GM19455 (cell line): ENCODE measurements around the gene KLHL24.
"Not testable (repeated sequence)": the region's sequence is repeated elsewhere in the genome, so short reads cannot be mapped to it uniquely, and the experiment has no call there.

Experiments
- ATAC-seq: cut with Tn5 transposase; IDR thresholded peaks from one replicate; pipeline ENCODE4 v1.9.1; 2021; ENCODE audit not compliant: unreplicated experiment

KLHL24 gene

DNA sequence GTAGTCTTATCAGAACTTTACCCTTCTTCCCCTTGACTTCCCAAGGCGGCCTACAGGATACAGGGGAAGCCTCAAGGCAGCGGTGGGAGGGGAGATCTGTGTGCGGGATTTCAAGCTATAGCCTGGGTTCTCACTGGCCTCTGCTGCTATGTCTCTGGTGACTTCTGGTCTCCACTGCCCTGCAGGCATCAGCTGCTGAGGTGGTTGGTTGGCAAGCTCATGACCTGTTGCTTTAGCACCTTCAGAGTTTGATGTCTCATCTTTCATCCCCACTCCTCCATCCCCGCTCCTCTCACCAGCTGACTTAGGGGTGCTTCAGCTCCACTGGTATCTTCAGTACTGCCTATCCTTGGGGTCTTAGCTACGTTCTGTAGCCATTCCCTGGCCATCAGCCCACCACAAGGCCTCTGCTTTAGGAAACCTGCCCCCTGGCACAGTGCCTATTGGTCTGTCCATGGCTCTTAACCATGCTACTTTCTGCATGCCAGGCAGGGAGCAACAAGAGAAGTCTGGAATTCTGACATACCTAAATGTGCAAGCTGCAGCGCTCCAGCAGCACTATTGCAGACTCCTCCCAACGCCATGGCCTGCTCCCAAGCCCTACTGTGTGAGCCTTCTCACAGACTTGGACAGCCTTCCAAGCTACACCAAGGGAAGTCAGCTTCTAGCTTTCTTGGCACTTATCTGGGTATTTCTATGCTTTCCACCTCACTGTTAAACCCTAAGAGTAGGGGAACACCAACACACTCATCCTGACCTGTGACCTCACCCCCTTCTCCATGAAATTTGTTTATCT, 60.3 kb downstream of the KLHL24 start:
- no peak for ATAC-seq

DNA sequence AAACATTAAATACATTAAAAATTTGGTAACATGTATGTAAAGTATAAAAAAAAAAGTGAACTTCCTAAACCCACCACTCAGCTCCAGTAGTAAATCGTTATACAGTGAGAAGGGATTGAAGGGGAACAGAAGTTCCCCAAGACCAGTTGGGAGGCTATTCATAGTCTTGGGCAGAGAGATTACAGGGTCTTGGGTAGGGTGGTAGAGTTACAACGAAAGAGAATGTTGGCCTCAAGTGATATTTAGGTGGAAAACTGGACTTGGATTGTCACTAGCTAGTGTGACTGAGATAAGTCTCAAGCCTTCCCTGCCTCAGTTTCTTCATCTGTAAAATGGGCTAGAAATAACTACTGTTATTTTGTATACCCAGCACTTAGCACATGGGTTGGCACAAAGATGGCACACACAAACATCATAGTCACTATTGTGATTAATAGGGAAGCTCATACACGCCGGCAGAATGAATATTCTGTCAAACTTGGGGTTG, 61.7 kb downstream of the KLHL24 start:
- no peak for ATAC-seq

DNA sequence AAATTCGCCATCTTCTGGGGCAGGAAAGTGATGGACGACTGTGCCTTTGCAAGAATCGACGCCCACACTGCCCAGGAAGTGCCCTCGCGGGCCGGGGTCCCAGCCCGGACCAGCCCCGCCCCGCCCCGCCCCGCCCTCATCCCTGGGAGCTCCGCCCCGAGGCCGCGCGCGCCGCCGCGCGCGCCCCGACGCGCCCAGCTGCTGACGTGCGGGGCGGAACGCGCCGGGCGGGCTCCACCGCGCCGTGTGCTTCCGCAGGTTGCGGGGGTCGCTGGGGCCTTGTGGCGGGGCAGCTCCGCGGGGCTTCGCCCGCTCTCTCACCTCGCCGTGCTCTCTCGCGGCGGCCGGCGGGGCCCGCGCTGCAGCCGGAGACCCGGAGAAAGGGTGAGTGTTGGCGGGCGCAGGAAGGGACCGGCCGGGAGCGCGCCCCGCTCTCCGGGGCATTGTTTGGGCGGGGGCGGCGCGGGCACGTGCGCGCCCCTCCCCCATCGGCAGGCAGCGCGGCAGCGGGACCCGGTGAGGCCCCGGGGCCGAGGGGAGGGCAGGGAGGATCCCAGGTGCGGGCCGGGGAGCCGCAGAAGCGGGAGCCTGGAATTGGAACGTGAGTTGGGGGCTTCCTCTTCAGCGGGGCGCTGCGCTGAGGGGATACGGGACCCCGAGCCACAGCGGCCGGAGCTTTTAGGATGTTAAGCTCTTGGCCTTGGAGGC, 62.3 kb downstream of the KLHL24 start, which contains the start of gene YEATS2:
Gene YEATS2 (plus strand): TSS at position 188 of the 708 bp plus-strand sequence. CDS start 17,366 bp downstream, outside the sequence.
- ATAC-seq = peak; percentile 70

DNA sequence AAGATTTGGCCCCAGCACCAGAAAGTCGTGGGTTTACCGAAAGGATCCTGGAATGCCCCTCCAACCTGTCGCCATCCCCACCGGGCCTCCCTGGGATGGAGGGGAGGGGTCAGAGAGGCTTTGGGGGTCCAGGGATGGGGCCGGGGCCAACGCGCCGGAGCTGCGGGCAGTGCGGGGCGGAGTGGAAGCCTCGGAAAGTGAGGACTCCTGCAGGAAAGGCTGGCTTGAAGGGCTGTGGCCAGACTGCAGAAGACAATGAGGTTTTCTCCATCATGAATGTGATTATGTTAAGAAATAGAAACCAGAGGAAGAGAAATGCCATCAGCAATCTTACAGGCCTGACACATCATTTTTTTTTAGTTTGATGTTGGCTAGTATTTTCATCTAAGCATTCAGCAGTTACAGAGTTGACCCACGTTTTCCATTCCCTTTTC, 62.9 kb downstream of the KLHL24 start:
- peak; percentile 29 for ATAC-seq

DNA sequence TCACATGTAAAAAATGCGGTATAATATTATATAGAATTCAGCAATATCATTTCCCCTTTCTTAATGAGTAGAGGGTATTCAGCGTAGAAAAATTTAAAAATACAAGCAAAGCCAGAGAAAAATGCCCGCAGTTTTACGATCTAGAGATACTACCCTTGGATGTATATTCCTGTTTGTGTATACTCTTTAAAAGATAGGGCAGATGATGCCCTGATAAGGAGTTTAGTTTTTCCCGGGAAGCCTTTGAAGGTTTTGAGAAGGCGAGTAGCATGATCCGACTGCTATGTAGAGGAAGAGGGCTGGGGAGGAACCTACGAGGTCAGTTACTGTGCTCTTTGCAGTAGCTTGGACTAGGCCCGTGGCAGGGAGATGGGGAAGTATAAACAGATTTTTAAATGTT, 63.3 kb downstream of the KLHL24 start:
- no peak for ATAC-seq

DNA sequence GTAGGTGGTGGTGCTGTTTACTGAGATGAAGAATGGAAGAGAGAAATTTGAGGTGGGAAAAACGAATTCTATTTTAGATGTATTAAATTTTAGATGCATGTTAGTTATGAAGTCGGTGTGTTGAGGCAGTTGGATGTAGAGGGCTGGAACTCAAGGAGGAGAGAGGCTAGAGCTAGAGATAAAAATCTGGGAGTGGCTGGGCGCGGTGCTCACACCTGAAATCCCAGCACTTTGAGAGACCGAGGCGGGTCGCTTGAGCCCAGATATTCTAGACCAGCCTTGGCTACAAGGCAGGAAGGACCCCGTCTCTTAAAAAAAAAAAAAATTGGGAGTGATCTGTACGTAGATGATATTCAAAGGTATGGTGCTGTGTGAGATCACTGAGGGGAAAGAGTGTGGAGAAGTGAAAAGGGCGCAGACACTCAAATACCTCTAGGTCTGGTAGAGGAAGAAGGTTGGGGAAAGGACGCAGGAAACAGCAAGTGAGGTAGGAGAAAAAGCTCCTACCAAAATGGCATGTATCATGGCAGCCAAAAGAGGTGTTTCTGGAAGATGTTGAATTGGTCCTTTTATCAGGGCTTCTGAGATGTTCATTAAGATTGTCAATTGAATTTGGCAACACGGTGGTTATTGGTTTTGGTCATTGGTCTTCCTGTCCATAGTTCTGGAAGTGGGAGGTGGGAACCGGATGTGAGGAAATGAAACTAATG, 64.0 kb downstream of the KLHL24 start:
- no peak for ATAC-seq

DNA sequence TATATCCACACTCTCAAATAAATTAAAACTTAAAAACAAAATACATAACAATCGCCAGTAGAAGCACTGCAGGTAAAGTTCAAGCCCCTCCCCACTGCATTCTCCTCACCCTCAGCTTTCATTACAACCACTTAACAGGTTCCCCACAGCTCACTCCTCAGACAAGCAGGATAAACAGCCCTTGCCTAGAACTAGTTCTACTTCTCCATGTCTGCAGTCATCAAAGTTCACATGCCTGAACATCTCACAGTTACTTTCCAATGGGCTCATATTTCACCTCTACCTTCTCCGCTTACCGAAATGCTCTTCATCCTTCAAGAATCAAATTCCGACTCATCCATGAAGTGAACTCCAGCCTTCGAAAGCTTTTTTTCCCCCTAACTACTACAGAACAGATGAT, 66.3 kb downstream of the KLHL24 start:
- ATAC-seq = no peak

DNA sequence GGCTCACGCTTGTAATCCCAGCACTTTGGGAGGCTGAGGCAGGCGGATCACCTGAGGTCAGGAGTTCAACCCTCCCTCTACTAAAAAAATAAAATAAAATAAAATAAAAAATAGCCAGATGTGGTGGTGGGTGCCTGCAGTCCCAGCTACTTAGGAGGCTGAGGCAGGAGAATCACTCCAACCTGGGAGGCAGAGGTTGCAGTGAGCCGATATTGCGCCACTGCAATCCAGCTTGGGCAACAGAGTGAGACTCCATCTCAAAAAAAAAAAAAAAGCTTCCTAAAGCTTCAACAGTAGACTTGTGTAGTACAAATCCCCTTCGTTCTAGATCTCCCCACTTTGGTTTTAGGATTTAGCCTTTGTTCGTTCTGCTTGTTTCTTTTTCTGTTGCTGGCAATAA, 68.5 kb downstream of the KLHL24 start:
- not testable (repeated sequence) for ATAC-seq

DNA sequence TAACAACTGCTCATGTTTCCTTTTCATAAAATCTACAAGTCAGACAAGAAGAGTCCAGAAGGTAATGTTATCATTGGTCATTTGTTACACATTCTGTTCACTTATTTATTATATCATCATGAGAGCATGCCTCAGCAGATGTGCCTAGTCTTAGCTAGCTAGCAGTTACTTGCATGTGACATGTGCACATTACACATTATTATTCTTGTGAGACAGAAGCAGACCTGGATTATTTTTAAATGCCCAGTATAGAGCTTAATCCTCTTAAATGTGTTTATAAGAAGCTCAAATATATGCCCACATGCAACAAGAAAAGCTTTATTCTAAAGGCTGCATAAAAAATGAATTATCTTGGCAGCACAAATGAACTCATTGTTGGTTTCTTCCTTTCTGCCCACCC, 74.8 kb downstream of the KLHL24 start:
- ATAC-seq = no peak

DNA sequence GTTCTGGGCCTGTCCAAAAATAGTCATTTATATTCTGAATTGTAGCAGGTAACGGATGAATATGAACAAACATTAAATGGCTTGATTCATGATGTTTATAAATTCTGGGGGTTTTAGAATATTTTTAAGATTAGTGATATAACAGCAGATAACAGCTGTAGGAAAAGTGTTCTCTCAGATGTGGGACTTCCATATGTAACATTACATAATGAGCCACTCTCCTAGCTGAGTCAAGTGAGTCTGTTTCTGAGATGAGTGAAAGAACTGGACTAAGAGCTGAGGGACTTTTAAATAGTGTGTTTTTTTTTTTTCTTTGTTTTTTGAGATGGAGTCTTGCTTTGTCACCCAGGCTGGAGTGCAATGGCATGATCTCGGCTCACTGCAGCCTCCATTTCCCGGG, 76.1 kb downstream of the KLHL24 start:
- ATAC-seq = no peak

DNA sequence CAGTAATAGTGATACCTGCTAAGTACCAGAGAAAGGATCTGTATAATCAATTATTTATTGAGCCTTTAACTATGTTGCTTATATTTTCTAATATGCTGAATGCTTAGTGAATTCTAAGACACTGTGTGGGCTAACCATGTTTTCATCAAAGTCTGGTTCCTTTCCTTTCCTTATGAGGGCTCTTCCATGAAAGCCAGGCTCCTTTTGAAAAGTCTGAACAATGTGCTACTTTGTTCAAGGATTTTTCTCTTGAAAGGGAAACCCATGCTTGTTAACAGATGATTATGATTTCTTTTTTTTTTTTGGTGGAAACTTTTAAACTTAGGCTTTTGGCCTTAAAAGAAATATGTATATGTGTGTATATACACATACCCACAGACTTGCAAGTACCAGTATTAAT, 79.2 kb downstream of the KLHL24 start:
- no peak for ATAC-seq

DNA sequence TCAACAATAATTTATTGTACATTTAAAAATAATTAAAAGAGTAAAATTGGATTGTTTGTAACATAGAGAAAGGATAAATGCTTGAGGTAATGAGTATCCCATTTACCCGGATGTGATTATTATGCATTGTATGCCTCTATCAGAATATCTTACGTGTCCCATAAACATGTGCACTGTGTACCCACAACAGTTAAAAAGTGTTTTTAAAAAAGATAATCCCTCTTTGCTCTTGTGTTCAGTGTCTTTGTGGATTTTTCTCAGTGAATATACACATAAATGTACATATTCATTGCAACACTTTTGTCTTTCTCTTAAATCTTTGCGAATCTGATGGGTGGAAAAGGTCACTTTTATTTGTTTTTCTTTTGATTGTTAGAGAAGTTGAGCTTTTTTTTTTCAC, 82.6 kb downstream of the KLHL24 start:
- ATAC-seq = no peak

DNA sequence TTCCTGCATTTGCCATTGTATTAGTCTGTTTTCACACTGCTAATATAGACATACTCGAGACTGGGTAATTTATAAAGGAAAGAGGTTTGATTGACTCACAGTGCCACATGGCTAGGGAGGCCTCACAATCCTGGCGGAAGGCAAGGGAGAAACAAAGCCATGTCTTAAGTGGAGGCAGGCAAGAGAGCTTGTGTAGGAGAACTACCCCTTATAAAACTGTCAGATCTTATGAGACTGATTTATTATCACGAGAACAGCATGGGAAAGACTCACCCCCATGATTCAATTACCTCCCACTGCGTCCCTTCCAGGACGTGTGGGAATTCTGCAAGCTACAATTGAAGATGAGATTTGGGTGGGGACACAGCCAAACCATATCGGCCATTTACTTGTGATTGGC, 90.0 kb downstream of the KLHL24 start:
- ATAC-seq = no peak

DNA sequence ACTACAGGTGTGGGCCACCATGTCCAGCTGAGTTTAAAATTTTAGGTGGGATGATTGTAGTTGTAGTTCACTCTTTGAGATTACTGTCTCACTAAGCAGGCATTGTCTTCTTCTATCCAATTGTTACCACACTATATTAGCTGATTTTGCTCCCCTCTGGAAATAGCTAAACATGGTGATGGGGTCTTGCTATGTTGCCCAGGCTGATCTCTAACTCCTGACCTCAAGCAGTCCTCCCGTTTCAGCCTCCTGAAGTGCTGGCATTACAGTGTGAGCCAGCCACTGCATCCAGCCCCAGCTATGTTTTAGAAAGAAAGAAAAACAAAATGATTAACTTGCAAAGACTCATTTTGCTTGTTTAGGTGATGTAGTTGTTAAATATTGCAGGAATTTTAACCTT, 92.8 kb downstream of the KLHL24 start:
- ATAC-seq = no peak

DNA sequence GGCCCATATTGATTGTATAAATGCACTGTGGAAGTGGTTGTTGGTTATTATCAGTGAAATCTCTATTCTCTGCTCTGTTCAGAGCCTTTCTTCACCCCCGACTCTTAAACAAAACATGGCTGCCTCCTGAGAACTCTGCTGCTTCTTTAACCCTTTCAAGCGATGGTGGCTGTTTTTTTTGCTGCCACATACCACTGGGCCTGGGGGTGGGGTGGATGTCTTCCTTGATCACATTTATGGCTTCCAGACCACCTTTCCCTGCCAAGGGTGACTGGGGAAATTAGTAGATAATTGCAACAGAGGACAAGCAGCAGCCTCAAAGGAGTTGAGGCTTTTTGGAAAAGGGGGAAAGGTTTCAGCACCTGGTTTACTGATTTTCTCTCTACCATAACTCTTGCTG, 94.9 kb downstream of the KLHL24 start:
- ATAC-seq = no peak

DNA sequence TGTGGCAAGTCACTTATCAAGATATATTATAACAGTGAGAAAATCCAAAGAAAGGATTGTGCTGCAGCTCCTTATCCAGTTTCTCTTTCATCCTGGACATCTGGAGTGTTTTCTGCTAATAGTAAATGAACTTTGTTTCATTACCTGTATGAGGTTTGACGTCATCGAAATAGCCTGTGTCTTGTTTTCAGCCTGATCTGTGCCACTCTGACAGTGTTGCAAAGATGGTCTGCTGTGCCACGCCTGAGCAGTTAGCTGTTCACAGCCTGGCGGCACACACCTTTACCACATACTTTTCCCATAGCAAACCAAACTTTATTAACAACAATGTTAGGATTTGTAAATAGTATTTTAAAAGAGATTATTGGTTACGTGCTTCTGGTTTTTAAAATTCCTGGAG, 96.2 kb downstream of the KLHL24 start:
- no peak for ATAC-seq

DNA sequence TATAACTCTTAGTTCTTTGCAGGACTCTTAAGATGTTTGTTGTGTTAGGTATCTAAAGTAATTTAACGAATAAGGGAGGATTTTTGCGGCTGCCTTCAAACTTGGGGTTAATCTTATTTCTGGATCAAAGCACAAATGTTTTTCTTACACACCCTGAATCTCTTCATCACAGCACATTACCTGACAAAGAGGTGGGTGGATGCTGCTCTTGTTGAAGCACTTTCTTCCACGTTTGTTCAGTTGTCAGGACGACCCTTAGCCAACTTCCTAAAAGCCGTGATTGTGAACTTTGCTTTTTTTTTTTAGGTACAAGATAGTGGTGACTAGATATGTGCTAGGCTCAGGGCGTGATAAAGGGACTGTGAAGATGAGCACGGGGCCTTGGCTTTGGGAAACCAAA, 98.1 kb downstream of the KLHL24 start:
- ATAC-seq = no peak
